HG02885 (cell line): ENCODE data around the gene ADTRP.
"Not testable (repeated sequence)": the region's sequence is repeated elsewhere in the genome, so short reads cannot be mapped to it uniquely, and the experiment has no call there.

Source experiments
- ATAC-seq: cut with Tn5 transposase; IDR thresholded peaks from one replicate; pipeline ENCODE4 v1.9.1; 2021; ENCODE audit warnings: mild to moderate bottlenecking; ENCODE audit not compliant: unreplicated experiment, poor library complexity

The ADTRP gene

DNA sequence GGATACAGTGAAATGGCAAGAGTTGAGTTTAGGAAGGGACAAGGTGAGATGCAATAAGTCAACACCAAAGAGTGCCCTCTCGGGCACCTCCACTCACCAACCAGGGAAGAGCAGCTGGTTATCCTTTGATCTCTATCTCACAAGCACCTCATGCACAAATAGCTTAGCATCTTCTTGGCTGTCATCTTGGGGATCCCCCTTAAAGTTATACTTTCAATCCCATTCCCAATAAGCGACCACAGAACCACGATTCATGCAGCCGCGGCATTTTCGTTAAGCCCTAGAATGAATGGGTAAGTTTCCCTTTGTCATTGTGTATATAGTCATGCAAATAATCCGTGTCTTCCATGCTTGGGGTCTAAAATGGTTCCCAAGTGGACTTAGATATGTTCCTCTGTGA is 73.5 kb downstream of the ADTRP start:
- ATAC-seq = no peak

DNA sequence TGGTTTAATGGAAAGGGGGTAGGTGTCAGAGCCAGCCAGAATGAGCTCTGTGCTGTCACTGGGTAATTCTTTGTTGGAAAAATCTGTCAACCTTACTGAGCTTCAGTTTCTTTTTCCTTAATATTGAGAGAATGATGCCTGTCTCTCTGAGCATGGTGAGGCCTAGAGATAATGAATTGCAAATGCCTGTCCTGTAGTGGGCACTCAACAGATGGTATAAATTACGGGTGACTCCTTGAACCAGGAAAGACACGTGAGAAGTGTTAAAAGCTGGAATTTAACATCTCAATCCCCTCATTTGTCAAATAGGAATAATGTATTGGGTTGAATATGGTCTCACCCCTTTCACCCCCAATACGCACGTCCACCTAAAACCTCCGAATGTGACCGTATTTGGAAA is 74.9 kb downstream of the ADTRP start:
- no peak for ATAC-seq

DNA sequence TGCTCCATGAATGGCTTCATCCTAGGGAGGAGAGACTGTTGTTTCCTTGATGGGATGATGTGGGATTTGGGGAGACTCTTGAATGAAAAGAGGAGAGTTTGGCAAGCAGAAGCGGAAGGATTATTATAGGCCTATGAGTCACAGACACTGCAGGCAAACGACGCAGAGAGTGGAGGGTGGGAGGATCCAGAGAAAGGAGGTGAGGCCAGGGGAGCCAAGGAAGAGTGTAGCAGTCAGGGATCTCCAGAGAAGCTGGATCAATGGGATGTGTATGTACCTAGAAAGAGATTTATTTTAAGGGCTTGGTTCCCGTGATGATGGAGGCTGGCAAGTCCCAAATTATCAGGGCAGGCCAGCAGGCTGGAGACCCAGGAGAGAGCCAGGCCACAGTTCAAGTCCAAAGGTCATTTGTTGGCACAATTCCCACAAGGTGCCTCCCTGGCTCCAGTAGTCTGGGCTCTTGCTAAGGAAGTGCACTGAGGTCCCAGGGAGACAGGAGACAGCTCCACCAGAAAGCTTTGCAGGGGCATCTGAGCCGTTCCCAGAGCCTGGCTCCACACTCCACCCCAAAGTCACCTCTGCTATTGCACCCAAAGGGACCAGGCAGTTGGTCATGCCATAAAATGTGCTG is 76.0 kb downstream of the ADTRP start:
- no peak for ATAC-seq

DNA sequence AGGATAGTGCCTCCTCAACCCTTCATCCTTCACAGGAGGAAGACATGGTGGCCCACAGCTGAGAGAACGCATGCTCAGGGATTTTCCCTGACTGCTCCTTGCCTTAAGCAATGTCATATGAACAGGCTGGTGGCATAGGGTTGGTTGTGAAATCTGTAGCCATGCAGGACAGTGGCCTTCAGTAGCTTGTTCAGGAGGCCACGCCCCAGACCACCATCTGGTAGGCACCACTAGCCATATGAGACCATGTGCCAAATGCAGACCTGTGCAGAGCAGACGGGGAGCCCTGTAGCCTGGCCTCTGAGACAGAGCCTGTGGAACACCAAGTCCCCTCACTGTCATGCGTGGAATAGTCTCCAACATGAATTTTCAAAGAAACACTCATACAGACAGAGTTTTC is 76.5 kb downstream of the ADTRP start:
- no peak for ATAC-seq

DNA sequence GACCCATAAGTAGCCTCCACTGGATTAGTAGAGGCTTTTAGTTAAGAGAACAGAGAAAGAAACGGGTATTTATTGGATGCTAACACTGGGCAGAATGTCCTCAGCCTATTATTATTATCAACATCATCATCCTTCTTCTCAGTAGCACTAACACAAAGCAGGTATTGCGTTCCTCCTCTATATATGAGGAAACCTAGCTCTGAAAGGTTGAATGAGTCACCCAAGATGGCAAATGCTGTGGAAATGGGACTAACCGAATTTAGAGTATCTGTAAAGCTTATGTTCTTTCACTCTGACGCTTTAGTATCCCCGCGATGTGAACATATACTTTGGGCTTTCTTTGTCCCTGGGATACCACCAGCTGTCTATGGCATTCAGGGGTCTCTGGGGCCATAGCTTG is 77.0 kb downstream of the ADTRP start:
- ATAC-seq = no peak

DNA sequence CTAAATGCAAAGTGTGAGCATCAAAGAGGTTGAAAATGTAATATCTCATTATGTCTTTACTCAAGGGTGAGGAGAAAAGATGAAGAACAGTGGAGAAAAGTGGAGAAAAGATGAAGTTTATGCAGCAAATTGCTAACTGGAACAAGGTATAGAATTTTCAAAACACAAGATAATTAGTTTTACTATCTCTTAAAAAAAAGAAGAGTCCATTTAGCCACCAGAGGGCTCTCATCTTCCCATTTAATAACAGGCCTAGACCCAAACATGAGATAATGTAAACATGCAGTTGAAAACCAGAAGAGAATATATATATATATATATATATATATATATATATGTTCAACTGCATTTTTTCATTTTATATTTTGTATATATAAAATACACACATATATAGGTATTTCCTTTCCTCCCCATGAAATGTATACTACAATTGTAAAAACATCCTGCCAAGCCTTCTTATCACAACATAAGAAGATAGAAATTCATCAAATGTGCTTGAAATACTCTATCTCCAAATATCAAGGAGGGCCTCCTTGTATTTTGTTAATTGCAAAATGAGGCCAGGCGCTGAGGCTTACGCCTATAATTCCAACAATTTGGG is 78.4 kb downstream of the ADTRP start:
- no peak for ATAC-seq

DNA sequence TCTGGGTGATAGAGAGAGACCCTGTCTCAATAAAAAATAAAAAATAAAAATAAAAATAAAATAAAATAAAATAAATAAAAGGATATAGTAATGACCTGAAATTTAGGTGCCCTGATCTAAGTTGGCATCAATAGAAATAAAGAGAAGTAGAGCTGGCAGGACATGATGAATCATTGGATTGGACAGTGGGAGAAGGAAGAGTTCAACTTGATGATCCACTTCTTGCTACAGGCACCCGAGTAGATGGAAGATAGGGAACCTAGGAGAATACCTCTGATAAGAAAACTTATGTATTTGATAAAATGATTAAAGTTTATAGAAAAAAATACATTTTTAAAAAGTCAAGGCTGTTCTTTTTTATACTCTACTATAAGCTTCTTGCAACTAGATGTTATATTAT is 79.0 kb downstream of the ADTRP start:
- no peak for ATAC-seq

DNA sequence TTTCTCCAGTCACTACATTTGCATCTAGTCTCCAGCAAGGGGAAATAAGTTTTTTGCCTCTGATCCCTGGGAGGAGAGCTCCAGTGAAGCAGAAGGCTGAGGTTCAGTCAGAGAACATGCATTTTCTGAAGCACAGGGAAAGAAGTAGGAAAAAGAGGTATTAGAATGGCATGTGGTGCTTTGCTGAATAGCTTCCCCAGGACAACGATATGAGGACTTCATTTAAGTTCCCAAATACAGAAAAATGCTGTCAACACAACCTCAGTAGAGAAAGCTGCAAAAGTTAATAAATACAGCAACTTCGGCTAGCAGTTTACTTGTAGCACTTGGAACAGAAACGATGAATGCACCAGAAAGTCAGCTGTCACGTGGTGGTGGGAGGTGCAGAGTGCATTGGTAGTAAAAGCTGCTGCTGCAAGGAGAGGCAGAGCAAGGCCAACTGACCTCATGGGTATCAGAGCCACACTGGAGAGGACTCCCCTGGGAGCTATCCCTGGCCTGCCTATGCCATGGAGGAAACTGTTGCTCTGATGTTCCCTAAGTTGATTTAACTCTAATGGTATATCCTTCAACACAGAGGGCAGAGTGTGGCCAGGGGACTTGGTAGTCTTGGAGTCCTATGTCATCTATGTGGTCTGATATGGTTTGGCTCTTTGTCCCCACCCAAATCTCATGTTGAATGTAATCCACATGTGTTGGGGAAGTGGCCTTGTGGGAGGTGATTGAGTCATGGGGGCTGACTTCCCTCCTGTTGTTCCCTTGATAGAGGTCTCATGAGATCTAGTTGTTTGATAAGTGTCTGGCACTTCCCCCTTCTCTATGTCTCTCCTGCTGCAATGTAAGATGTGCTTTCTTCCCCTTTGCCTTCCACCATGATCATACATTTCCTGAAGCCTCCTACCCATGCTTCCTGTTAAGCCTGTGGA is 85.9 kb downstream of the ADTRP start:
- ATAC-seq = no peak

DNA sequence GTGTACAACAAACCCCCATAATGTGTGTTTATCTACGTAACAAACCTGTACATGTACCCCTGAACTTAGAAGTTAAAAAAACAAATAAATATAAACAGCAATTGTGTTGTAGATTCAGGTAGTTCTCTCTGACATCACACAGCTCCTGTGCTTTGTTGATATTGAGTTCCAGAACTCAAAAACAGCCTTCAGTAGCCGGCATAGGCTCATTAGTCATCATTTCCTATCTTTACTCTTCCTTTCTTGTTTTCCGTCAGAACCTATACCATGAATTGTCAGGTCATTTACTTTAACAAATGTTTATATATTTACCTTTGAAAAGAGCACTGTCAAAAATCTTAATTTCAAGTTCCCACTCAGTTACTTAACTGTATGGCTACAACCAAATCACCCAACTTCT is 88.8 kb downstream of the ADTRP start:
- ATAC-seq = no peak

DNA sequence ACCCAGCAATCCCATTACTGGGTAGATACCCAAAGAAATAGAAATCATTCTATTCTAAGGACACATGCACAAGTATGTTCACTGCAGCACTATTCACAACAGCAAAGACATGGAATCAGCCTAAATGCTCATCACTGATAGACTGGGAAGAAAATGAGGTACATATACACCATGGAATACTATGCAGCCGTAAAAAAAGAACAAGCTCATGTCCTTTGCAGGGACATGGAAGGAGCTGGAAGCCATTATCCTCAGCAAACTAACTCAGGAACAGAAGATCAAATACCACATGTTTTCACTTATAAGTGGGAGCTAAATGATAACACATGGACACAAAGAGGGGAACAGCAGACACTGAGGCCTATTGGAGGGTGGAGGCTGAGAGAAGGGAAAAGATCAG is 89.2 kb downstream of the ADTRP start:
- not testable (repeated sequence) for ATAC-seq

DNA sequence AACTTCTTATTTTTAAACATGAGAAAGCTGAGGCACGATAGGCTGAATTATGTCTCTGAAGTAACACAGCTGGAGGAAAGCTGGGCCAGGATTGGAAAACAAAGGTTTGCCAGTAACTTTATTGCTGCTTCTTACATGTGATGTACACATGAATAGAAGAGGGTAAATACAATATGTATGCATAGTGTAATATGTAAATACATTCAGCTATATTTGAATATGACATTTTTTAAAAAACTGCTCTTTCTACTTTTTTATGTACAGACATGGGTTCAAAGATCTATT is 90.2 kb downstream of the ADTRP start:
- no peak for ATAC-seq

DNA sequence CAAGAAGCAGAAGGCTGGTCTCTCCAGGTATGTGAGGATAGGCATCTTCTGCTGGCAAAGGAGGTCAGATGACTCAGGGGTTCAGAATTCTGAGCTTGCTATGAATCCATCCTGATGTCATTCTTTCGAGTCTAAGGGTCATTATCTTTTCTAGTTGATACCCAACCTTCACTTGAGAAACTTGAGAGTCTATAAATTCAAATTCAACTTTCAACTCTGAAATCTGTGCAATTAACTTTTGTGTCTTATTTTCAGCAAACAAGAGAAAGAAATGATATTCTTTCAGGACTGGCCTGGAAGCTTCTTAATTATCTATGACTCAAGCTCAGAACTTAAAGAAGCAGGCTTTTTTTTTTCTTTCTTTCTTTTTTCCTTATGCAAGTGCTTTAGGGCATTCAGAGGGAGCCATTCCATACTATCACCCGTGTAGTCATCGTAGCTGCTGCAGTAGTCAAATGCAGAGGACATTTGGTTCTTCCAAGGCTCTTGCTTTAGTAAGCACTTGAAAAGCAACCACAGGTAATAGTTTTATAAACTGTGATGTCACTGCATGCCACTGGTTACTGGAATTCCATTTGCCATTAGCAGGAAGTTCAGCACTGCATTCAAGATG is 93.0 kb downstream of the ADTRP start:
- ATAC-seq = no peak

DNA sequence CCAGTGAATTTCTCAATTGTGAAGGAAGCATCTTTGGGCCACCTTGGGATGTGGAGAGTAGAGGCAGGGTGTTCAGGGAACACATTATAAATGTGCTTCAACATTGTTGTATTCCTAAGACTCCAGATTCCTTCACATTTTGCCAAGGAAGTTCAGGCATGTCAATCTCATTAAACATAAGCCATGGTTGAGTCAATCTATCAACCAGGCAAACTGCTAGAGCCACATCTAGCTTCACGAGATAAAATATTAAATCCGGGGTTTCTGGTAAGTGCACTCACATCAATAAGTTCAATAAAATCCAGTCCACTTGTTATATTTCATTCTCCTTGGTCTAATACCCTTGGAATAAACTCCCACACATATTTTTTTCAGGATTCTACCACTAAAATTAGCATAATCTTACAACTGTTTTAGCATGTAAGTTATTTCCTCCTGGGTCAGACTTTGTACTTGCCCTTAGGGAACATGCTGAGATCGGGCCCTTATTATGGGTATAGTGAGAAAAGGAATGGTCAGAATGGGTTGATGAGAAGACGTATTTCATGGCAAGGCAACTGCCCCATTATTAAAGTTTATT is 93.6 kb downstream of the ADTRP start:
- no peak for ATAC-seq

DNA sequence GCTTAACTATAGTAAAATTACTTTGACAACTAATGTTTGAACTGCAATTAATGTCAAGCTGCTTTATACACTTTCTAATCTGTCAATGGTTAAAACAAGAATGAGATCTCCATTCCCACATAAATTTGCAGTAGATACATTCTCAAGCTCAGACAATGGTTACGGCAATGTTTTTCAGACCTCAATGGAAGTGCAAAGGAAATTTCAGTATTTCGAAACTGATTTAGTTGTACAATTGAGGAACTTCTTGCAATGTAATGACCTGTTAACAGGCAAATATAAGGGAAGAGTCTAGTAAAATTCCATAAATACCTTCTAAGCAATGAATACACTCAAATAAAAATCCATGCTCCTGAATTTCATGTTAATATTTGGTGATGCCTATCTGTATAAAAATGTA is 94.7 kb downstream of the ADTRP start:
- no peak for ATAC-seq

DNA sequence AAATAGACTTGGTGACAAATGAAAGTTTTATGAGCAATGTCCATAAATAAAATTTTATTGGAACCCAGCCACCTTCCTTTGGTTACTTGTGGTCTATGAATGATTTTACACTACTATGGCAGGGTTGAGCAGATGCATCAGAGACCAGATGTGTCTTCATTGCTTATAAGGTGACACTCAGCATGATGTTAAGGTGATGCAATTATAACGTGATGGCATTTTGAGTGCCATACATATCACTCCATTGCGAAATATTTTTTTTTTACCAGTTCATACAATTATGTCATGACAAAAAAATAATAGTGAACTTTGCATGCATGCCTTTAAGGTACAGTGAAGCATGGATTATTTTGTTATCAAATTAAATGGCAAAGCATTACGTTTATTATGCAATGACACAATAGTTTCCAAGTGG is 96.0 kb downstream of the ADTRP start:
- no peak for ATAC-seq

DNA sequence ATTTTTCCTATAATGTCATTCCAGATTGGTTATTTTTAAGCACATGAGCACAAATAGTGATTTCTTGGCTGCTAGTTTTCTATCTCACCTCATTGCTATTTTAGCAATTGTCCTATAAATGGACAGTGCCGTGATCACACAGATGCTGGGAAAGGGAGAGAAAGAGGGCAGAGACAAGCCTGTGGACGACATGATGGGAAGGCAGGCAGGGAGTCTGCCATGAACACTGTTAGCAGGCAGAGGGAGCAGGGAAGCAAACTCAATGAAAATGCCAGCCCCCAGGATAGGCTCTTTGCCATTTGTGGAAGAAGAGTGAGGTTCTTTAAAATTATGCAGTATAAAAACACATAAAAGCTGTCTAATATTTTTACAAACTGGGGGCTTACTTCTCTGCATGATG is 96.8 kb downstream of the ADTRP start:
- no peak for ATAC-seq

DNA sequence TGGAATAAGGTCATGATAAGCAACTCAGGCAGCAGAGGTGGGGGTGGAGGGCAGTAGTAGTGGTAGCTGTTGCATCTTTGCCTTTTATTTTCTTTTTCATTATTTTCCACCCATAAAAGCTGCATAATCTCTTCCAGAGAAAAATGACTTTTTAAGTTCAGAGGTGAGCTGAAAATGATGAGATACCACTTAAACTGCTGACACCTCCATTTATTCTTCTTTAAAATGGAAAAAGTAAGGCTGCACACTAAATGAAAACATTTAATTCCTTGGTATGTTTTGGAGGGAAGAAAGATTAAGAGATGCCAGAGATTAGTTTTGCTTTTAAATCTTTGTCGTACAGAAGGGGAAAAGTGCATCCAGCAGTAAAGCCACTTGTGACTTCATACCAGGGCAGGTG is 97.2 kb downstream of the ADTRP start:
- no peak for ATAC-seq

DNA sequence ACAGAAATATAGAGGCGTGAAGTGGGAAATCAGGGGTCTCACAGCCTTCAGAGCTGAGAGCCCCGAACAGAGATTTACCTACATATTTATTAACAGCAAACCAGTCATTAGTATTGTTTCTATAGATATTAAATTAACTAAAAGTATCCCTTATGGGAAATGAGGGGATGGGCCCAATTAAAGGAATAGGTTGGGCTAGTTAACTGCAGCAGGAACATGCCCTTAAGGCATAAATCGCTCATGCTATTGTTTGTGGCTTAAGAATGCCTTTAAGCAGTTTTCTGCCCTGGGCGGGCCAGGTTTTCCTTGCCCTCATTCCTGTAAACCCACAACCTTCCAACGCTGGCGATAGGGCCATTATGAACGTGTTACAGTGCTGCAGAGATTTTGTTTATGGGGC is 98.1 kb downstream of the ADTRP start:
- ATAC-seq = not testable (repeated sequence)

DNA sequence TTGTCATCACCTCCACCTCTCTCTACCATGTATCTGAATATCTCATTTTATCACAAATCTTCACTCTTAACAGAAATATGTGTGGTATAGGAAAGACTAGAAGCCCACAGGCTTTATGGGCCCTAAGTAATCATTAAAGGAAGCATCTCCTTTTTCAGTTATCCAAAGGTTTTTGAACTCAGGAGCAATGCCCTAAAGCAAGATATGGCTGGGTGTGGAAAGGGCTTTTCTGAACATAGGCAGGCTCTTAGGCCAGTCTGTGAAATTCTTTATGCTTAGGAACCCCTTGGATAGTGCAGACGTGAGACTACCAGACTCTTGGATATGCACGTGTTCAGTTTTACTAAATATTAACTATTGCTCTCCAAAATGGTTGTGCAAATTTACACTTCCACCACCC is 99.5 kb downstream of the ADTRP start:
- no peak for ATAC-seq

DNA sequence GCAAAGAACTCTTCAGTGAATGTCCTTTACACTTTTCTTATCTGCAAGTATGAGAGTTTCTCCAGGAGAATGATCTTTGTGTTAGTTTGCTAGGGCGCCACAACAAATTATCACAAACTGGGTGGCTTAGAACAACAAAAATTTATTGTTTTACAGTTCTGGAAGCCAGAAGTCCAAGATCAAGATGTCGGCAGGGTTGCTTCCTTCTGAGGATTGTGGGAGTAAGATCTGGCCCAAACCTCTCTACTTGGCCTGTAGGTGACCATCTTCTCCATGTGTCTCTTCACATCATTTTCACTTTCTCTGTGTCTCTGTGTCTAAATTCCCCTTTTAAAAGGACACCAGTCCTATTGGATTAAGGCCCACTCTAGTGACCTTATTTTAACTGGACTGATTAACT is 103.0 kb downstream of the ADTRP start:
- no peak for ATAC-seq

DNA sequence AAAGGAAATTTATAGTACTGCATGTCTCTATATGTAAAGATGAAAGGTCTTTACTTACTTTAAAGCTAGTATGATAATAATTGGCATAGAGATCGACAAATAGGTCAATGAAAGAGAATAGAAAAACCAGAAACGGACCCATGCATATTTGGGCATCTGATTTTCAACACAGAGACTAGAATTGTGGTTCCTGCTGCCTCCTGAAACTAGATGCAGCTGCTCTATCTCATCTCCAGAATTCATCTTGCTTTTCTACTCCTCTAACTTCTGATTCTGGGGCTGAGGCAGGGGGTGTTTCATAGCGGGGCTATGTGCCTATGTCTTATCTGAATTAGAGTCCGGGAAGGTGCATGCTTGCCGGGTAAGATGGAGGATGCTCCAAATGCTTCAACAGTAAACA is 105.9 kb downstream of the ADTRP start:
- no peak for ATAC-seq
